ENCODE data around the gene HBA2.

HBA2 gene

DNA sequence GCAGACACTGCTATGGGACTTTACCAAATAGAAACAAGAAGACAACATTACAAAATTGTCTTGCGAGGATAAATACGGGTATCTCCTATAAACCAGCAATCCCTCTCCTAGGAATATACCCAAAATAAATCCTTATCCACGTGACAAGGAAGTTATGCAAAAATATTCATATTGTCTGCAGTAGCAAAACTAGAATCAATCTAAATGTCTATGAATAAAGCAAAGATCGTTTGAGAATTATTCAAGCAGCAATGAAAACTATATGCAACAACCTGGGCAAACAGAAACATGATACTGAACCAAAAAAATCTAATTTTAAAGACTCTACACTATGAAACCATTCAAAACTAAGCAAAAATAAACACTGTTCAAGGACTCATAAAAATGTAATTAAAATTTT, 47.3 kb downstream of the HBA2 start:
- no peak for DNase-seq
- Histone ChIP-seq H3K27ac (ENCODE audit: insufficient read depth in 1 of 2, low read depth in 1 of 2, low read length in 2 of 2, poor library complexity in 1 of 2, severe bottlenecking in 2 of 2) (no peak overlapping the region), H3K4me1 (ENCODE audit: control extremely low read depth in 1 of 4, control insufficient read depth in 4 of 4, insufficient read depth in 4 of 4, low read length in 3 of 4) (no peaks in the 10 kb centered on the region), H3K9me3 (ENCODE audit: control extremely low read depth in 1 of 5, control insufficient read depth in 4 of 5, insufficient read depth in 2 of 5, low read depth in 1 of 5, low read length in 4 of 5) (no peaks in the 10 kb centered on the region), H3K36me3 (ENCODE audit: control insufficient read depth in 4 of 4, insufficient read depth in 4 of 4, low read length in 3 of 4) (peaks cover 18 to 76% (median 53%) of the 10 kb centered on the region in 4 experiments), H3K27me3 (replicated peaks in 2 of 5; ENCODE audit: control insufficient read depth in 4 of 5, insufficient read depth in 5 of 5, low read length in 4 of 5) (no peaks in the 10 kb centered on the region), H3K4me3 (ENCODE audit: control insufficient read depth in 1 of 7, extremely low read depth in 1 of 7, insufficient read depth in 4 of 7, low read depth in 2 of 7, low read length in 6 of 7) (no peak overlapping the region)
- ChIA-PET CTCF (interaction anchor here (1.4 to 1.5 kb wide), 2 partner anchors 98 to 117 kb away, joined by 3 to 4 read pairs; no protein-coding TSS in a partner anchor), POLR2A (no interaction called here)
- whole genome bisulfite sequencing (ENCODE audit: insufficient coverage): no CpG with 5 or more reads among the region's 4 CpGs
